Osteoblast (primary cell): ENCODE measurements around the gene TAOK2. TPM values are rescaled to one million over a fixed set of nuclear protein-coding genes. Genes with fewer than 3 reads are reported as not detected.
A peak's percentile ranks its signal among the peaks of the same experiment; 100 is the strongest.

Experiments
- DNase-seq: peaks from one replicate; pipeline ENCODE4 v3.0.0; 2011; ENCODE audit warnings: low spot score, mixed read lengths; ENCODE audit not compliant: insufficient read length; ENCODE audit errors: missing footprints
- H2AFZ ChIP-seq: 2 replicates; pipeline ENCODE4 v1.6.0; 2011; ENCODE audit warnings: mild to moderate bottlenecking, low read length
- H3K27ac ChIP-seq: 2 replicates; pipeline ENCODE4 v1.5.1; 2011; ENCODE audit warnings: mild to moderate bottlenecking, low read depth, low read length, moderate library complexity
- H3K27me3 ChIP-seq: 2 replicates; pipeline ENCODE4 v1.6.0; 2012; ENCODE audit warnings: mild to moderate bottlenecking, control low read depth, inconsistent platforms, low read length, moderate library complexity; ENCODE audit not compliant: insufficient read depth
- H3K36me3 ChIP-seq: 2 replicates; pipeline ENCODE4 v1.5.1; 2011; ENCODE audit warnings: mild to moderate bottlenecking, low read length, control low read depth, moderate library complexity; ENCODE audit not compliant: insufficient read depth
- H3K4me1 ChIP-seq: 2 replicates; pipeline ENCODE4 v1.5.1; 2011; ENCODE audit warnings: mild to moderate bottlenecking, low read length, control low read depth, moderate library complexity; ENCODE audit not compliant: insufficient read depth
- H3K4me2 ChIP-seq: 2 replicates; pipeline ENCODE4 v1.6.0; 2011; ENCODE audit warnings: mild to moderate bottlenecking, low read length; ENCODE audit not compliant: insufficient read depth
- H3K4me3 ChIP-seq: fragments of 200-600 bp; sonication (generic); 3 replicates; pipeline ENCODE4 v1.5.1; 2012; ENCODE audit warnings: mild to moderate bottlenecking, low read length, inconsistent platforms; ENCODE audit not compliant: insufficient read depth
- H3K79me2 ChIP-seq: 2 replicates; pipeline ENCODE4 v1.6.0; 2012; ENCODE audit warnings: mild to moderate bottlenecking, low read length, control low read depth, inconsistent platforms; ENCODE audit not compliant: insufficient read depth
- H3K9me3 ChIP-seq: 2 replicates; pipeline ENCODE4 v1.5.1; 2011; ENCODE audit warnings: low read depth, low read length, control low read depth
- H4K20me1 ChIP-seq: 2 replicates; pipeline ENCODE4 v1.6.0; 2012; ENCODE audit warnings: mild to moderate bottlenecking, low read length, control low read depth; ENCODE audit not compliant: insufficient read depth
- total RNA-seq: library from RNA; depleted of rRNA; stranded (reverse); fragments of >200 nt; gene quantifications from 2 replicates; pipeline ENCODE4 v1.2.3, GENCODE V29; 2012
- TF ChIP-seq, protein P1 (sequence below): IDR thresholded peaks from 2 replicates; pipeline ENCODE4 v1.5.1; 2011; ENCODE audit warnings: mild to moderate bottlenecking, low read depth, low read length, moderate library complexity; ENCODE audit errors: extremely low read depth

The TAOK2 gene
- total RNA-seq: 37.1 and 39.1 TPM in 2 replicates

DNA sequence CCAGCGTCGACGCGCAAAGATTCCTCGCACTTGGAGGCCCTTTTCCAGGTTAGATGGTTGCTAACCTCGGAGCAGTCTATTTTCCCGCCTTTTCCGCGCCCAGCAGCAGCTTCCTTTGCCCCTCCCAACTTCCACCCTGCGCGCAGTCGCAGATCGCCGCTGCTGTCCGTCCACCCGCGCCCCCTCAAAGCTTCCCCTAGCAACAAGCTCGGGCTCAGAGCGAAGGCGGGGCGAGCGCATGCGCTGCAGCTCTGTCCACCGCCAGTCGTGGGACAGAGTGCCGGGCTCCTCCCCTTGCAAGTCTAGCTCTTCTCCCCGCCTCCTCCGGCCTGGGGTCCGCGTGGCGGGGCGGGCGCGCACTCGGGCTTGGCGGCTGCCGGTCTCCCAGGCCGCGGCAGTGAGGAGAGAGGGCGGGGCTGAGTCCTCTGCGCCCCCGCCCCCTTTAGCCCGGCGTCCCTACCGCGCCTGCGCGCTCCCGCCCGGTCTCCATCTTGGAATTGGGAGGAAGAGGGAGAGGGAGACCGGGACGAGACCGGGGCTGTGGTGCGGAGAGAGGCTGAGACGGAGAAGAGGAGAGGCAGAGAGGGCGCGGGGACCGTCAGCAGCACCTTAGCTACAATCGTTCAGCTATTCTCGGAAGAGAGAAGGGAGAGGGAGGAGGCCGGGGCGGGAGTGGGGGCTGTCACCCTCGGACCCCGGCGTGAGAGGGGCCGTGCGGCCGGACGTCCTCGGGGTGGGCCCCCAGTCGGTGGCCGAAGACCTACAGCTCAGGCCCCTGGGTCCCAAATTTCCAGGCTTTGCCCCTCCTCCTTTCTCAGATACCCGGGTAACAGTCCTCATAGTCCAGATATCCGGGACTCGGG is at the start of gene TAOK2:
TAOK2 (plus strand) TSS at position 485 of the 863 bp plus-strand sequence. CDS start 3,905 bp downstream, outside the sequence.
- Histone ChIP-seq H4K20me1 (peaks cover 43% of the 10 kb centered on the region), H3K79me2 (peaks cover 49% of the 10 kb centered on the region), H3K4me2 (peak within 1 kb of the TSS; percentile 91), H2AFZ (peak within 1 kb of the TSS; percentile 69), H3K27ac (peak within 1 kb of the TSS; percentile 75), H3K4me3 (peak within 1 kb of the TSS; percentile 93), H3K4me1 (peaks cover 28% of the 10 kb centered on the region), H3K9me3 (no peaks in the 10 kb centered on the region), H3K36me3 (peaks cover 34% of the 10 kb centered on the region), H3K27me3 (no peaks in the 10 kb centered on the region)
- DNase-seq: peak; percentile 100
- TF ChIP-seq, protein P1, sequence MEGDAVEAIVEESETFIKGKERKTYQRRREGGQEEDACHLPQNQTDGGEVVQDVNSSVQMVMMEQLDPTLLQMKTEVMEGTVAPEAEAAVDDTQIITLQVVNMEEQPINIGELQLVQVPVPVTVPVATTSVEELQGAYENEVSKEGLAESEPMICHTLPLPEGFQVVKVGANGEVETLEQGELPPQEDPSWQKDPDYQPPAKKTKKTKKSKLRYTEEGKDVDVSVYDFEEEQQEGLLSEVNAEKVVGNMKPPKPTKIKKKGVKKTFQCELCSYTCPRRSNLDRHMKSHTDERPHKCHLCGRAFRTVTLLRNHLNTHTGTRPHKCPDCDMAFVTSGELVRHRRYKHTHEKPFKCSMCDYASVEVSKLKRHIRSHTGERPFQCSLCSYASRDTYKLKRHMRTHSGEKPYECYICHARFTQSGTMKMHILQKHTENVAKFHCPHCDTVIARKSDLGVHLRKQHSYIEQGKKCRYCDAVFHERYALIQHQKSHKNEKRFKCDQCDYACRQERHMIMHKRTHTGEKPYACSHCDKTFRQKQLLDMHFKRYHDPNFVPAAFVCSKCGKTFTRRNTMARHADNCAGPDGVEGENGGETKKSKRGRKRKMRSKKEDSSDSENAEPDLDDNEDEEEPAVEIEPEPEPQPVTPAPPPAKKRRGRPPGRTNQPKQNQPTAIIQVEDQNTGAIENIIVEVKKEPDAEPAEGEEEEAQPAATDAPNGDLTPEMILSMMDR: no peak

DNA sequence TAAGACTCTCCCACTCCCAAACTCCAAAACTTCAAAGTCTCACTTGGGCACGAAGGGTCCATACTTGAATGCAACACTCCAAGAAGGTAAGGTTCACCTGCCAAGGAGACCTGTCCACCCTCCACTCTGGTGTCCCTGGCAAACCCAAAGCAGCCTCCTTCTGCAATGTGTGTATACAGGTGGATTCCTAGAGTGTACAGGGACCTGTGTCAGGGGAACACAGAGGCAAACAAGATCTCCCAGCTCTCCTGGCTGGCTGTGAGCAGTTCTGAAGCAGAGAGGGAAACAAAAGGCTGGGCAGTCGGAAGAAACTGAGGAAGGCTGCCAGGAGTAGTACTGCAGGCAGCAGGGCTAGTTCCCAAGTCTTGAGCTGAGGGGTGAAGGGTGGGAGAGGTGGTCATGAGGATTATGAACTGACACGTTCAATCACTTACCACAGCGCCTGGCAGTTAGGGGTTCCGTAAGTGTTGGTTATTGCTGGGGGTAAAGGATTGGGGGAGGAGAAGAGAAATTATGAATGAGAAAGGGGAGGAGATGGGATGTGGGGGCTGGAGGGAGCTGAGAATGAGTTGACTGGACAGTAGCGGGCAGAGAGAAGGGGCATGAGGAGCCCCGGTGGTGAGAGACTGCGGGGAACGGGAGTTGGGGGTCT is 48.4 kb upstream of the TAOK2 start:
- H2AFZ ChIP-seq: peak overlapping the region; percentile 39
- H3K27me3 ChIP-seq: no peaks in the 10 kb centered on the region
- H3K9me3 ChIP-seq: no peaks in the 10 kb centered on the region
- H3K4me2 ChIP-seq: peak overlapping the region; percentile 100
- DNase-seq: peak; percentile 25
- H3K4me3 ChIP-seq: peak overlapping the region; percentile 95
- H3K79me2 ChIP-seq: peaks cover 51% of the 10 kb centered on the region
- H3K36me3 ChIP-seq: peaks cover 24% of the 10 kb centered on the region
- peaks cover 17% of the 10 kb centered on the region for H3K4me1 ChIP-seq
- H4K20me1 ChIP-seq: peaks cover 13% of the 10 kb centered on the region
- TF ChIP-seq, protein P1: no peak
- H3K27ac ChIP-seq: peak overlapping the region; percentile 84

DNA sequence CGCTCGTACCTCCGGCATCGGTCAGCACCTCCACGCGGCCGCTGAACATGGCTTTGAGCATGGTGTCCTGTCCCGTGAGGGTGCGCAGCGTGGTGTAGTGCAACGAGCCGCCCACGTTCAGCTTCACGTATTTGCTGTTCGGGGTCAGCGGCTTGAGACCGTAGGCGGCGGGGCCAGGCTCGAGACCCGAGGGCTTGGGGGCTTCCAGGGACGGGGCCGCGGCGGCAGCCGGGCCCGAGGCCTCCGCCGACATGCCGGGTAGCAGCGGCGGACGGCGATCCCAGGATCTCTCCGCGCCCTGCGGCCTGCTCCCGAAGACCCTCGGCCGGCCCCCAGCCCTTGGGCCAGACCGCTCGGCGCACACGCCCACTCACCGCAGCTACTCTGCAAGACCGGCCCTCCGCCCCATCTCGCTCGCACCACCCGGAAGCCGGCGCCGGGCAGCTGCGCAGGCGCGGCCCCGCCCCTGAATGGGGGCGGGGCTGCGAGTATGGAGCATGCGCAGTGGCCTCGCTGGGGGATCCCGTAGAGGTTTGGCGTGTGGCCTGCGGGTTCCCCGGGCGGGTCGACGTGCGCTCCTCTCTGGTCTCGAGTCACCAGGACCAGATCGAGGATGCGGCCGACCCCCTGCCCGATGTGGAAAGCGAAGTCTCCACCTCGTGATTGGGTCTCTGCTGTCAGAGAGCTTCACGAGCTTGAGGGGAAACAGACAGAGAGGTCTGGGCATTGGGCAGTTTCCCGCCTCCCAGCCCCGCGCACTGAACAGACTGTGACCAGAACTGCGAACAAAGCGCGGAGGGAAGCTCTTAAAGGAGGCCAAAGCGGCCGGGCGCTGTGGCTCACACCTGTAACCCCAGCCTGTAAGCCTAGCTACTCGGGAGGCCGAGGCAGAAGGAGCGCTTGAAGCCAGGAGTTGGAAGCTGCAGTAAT is 47.6 kb upstream of the TAOK2 start, which contains the start of gene KCTD13:
KCTD13 (minus strand) TSS at position 446 of the 930 bp plus-strand sequence; CDS start at position 253, 193 bp downstream.
- H3K9me3 ChIP-seq: no peaks in the 10 kb centered on the region
- peak within 1 kb of the TSS; percentile 99 for H2AFZ ChIP-seq
- H3K79me2 ChIP-seq: peaks cover 43% of the 10 kb centered on the region
- H3K4me2 ChIP-seq: peak within 1 kb of the TSS; percentile 100
- no peaks in the 10 kb centered on the region for H3K27me3 ChIP-seq
- H3K4me3 ChIP-seq: peak within 1 kb of the TSS; percentile 95
- TF ChIP-seq, protein P1: no peak
- peak; percentile 99 for DNase-seq
- H4K20me1 ChIP-seq: peaks cover 13% of the 10 kb centered on the region
- H3K36me3 ChIP-seq: peaks cover 16% of the 10 kb centered on the region
- peaks cover 17% of the 10 kb centered on the region for H3K4me1 ChIP-seq
- peak within 1 kb of the TSS; percentile 84 for H3K27ac ChIP-seq
